GM23248 (cell line): ENCODE data around the gene NFIA.

Experiments
- EZH2 ChIP-seq: fragments of 200-600 bp; sonication (generic); IDR thresholded peaks from 2 replicates; pipeline ENCODE4 v1.6.1; 2018; ENCODE audit warnings: antibody characterized with exemption, mild to moderate bottlenecking; ENCODE audit not compliant: insufficient read depth, poor library complexity, severe bottlenecking
- EZH2phosphoT487 ChIP-seq: fragments of 200-600 bp; sonication (generic); IDR thresholded peaks from 2 replicates; pipeline ENCODE4 v1.6.1; 2018; ENCODE audit warnings: antibody characterized with exemption, moderate library complexity, mild to moderate bottlenecking, low read depth; ENCODE audit not compliant: insufficient read depth

DNA sequence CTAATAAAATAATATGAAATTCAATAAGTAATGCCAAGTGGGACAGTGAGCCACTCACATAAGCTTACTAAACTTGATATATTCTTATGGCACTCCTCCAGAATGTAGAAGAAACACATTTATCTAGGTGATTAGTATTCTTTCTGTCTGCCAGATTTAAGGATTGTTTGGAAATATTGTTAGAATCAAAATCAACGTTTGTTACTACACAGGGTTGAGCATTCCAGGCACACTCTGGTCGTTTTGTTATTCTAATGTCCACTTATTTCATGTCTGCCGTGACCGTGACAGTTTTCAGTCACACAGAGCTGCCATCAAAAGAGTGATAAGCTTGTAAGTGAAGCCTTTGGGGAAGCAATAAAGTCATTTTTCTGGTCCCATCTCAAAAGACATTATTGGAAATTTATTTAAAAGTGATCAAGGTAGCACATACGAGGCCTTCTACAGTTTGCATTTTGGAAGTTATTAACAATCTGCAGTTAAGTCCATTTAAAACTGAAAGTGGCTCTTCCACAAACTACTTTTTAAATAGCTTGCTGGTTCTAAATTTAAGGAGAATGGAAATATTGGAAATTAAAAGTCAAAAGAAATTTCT lies 38.0 kb downstream of the NFIA start:
- no peak for TF ChIP-seq EZH2phosphoT487
- no peak for TF ChIP-seq EZH2
